Osteoblast (primary cell): ENCODE data around the gene PNPLA4. TPM values are rescaled to one million over a fixed set of nuclear protein-coding genes. Genes with fewer than 3 reads are reported as not detected.

Experiments
- DNase-seq: peaks from one replicate; pipeline ENCODE4 v3.0.0; 2011; ENCODE audit warnings: low spot score, mixed read lengths; ENCODE audit not compliant: insufficient read length; ENCODE audit errors: missing footprints
- H2AFZ ChIP-seq: 2 replicates; pipeline ENCODE4 v1.6.0; 2011; ENCODE audit warnings: mild to moderate bottlenecking, low read length
- H3K27ac ChIP-seq: 2 replicates; pipeline ENCODE4 v1.5.1; 2011; ENCODE audit warnings: mild to moderate bottlenecking, low read depth, low read length, moderate library complexity
- H3K27me3 ChIP-seq: 2 replicates; pipeline ENCODE4 v1.6.0; 2012; ENCODE audit warnings: mild to moderate bottlenecking, control low read depth, inconsistent platforms, low read length, moderate library complexity; ENCODE audit not compliant: insufficient read depth
- H3K36me3 ChIP-seq: 2 replicates; pipeline ENCODE4 v1.5.1; 2011; ENCODE audit warnings: mild to moderate bottlenecking, low read length, control low read depth, moderate library complexity; ENCODE audit not compliant: insufficient read depth
- H3K4me1 ChIP-seq: 2 replicates; pipeline ENCODE4 v1.5.1; 2011; ENCODE audit warnings: mild to moderate bottlenecking, low read length, control low read depth, moderate library complexity; ENCODE audit not compliant: insufficient read depth
- H3K4me2 ChIP-seq: 2 replicates; pipeline ENCODE4 v1.6.0; 2011; ENCODE audit warnings: mild to moderate bottlenecking, low read length; ENCODE audit not compliant: insufficient read depth
- H3K4me3 ChIP-seq: fragments of 200-600 bp; sonication (generic); 3 replicates; pipeline ENCODE4 v1.5.1; 2012; ENCODE audit warnings: mild to moderate bottlenecking, low read length, inconsistent platforms; ENCODE audit not compliant: insufficient read depth
- H3K79me2 ChIP-seq: 2 replicates; pipeline ENCODE4 v1.6.0; 2012; ENCODE audit warnings: mild to moderate bottlenecking, low read length, control low read depth, inconsistent platforms; ENCODE audit not compliant: insufficient read depth
- H3K9me3 ChIP-seq: 2 replicates; pipeline ENCODE4 v1.5.1; 2011; ENCODE audit warnings: low read depth, low read length, control low read depth
- H4K20me1 ChIP-seq: 2 replicates; pipeline ENCODE4 v1.6.0; 2012; ENCODE audit warnings: mild to moderate bottlenecking, low read length, control low read depth; ENCODE audit not compliant: insufficient read depth
- total RNA-seq: library from RNA; depleted of rRNA; stranded (reverse); fragments of >200 nt; gene quantifications from 2 replicates; pipeline ENCODE4 v1.2.3, GENCODE V29; 2012
- TF ChIP-seq, protein P1 (sequence below): IDR thresholded peaks from 2 replicates; pipeline ENCODE4 v1.5.1; 2011; ENCODE audit warnings: mild to moderate bottlenecking, low read depth, low read length, moderate library complexity; ENCODE audit errors: extremely low read depth

The PNPLA4 gene
- total RNA-seq, 1 donor = 8.7 TPM

DNA sequence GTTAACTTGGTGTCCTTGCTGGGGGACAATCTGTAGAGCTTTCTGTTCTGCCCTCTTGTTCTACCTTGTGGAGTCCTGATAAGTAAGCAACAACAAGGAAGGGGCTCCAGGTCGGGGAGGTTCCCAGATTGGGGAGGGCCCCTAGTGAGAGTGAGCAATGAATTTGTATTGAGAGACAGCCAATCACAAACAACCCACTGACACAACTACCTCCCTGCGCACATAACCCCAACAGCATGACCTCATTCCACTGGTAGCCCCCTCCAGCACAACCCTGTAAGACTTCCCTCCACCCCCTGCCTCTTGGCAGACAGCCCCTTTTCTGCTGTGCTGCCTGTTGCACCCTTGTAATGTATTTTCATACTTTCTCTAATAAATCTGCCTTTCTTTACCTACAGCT, 19.7 kb upstream of the PNPLA4 start:
- no peaks in the 10 kb centered on the region for H3K36me3 ChIP-seq
- no peaks in the 10 kb centered on the region for H3K4me1 ChIP-seq
- no peaks in the 10 kb centered on the region for H3K9me3 ChIP-seq
- no peak overlapping the region for H2AFZ ChIP-seq
- TF ChIP-seq, protein P1, sequence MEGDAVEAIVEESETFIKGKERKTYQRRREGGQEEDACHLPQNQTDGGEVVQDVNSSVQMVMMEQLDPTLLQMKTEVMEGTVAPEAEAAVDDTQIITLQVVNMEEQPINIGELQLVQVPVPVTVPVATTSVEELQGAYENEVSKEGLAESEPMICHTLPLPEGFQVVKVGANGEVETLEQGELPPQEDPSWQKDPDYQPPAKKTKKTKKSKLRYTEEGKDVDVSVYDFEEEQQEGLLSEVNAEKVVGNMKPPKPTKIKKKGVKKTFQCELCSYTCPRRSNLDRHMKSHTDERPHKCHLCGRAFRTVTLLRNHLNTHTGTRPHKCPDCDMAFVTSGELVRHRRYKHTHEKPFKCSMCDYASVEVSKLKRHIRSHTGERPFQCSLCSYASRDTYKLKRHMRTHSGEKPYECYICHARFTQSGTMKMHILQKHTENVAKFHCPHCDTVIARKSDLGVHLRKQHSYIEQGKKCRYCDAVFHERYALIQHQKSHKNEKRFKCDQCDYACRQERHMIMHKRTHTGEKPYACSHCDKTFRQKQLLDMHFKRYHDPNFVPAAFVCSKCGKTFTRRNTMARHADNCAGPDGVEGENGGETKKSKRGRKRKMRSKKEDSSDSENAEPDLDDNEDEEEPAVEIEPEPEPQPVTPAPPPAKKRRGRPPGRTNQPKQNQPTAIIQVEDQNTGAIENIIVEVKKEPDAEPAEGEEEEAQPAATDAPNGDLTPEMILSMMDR = no peak
- DNase-seq = no peak
- no peaks in the 10 kb centered on the region for H3K27me3 ChIP-seq
- no peak overlapping the region for H3K4me2 ChIP-seq
- H4K20me1 ChIP-seq = no peaks in the 10 kb centered on the region
- no peaks in the 10 kb centered on the region for H3K79me2 ChIP-seq
- no peak overlapping the region for H3K27ac ChIP-seq
- no peak overlapping the region for H3K4me3 ChIP-seq

- no peaks in the 10 kb centered on the region for H3K27me3 ChIP-seq
- no peak overlapping the region for H3K27ac ChIP-seq
- TF ChIP-seq, protein P1 = no peak
- H3K79me2 ChIP-seq = no peaks in the 10 kb centered on the region
- H4K20me1 ChIP-seq = no peaks in the 10 kb centered on the region
- no peaks in the 10 kb centered on the region for H3K36me3 ChIP-seq
- H3K4me2 ChIP-seq = no peak overlapping the region
- no peak for DNase-seq
- no peak overlapping the region for H3K4me3 ChIP-seq
- H2AFZ ChIP-seq = no peak overlapping the region
- no peaks in the 10 kb centered on the region for H3K4me1 ChIP-seq
- no peaks in the 10 kb centered on the region for H3K9me3 ChIP-seq
These were observed 16.5 kb upstream of the PNPLA4 start for GRCh38 chrX:7943600-7944245.

- Histone ChIP-seq H4K20me1 (no peaks in the 10 kb centered on the region), H3K9me3 (no peaks in the 10 kb centered on the region), H3K27ac (no peak overlapping the region), H3K36me3 (no peaks in the 10 kb centered on the region), H3K4me2 (no peak overlapping the region), H3K79me2 (no peaks in the 10 kb centered on the region), H3K4me3 (no peak overlapping the region), H2AFZ (no peak overlapping the region), H3K4me1 (no peaks in the 10 kb centered on the region), H3K27me3 (no peaks in the 10 kb centered on the region)
- TF ChIP-seq, protein P1 = peak; percentile 41
- no peak for DNase-seq
These were observed 14.3 kb upstream of the PNPLA4 start for GRCh38 chrX:7941390-7942042.

GRCh38 chrX:7934026-7934425, 6.8 kb upstream of the PNPLA4 start:
- Histone ChIP-seq H3K9me3 (no peaks in the 10 kb centered on the region), H3K79me2 (no peaks in the 10 kb centered on the region), H4K20me1 (no peaks in the 10 kb centered on the region), H3K4me1 (no peaks in the 10 kb centered on the region), H3K27ac (no peak overlapping the region), H3K4me2 (no peak overlapping the region), H3K27me3 (no peaks in the 10 kb centered on the region), H3K4me3 (no peak overlapping the region), H3K36me3 (no peaks in the 10 kb centered on the region), H2AFZ (no peak overlapping the region)
- DNase-seq = no peak
- TF ChIP-seq, protein P1 = no peak
